B cell (primary cell): ENCODE data around the gene NPAS3.

Experiments
- EZH2 ChIP-seq: IDR thresholded peaks from 2 replicates; pipeline ENCODE4 v1.6.1; 2012; ENCODE audit warnings: borderline replicate concordance, low read depth, mild to moderate bottlenecking, moderate library complexity, low read length; ENCODE audit not compliant: insufficient read depth, poor library complexity, severe bottlenecking
- TF ChIP-seq, protein P1 (sequence below): fragments of 200-600 bp; IDR thresholded peaks from one replicate; pipeline ENCODE4 v1.8.0; 2022; ENCODE audit warnings: antibody characterized with exemption, mild to moderate bottlenecking

DNA sequence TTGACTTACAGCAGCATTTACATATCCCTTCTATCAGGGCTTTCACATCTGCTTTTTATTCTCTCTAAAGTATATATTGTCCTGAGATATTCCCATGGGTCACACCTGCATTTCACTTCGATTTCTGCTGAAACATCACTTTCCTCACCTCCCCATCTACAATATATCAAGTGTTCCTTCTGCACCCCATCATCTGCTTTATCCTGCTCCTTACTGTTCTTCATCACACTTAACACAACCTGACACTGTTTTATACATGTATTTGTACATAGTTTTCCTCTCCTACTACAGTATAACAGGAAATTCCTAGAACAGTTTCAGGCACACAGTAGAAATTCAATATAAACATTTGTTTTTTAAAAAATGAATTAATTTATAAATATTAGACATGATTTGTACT is 809.1 kb downstream of the NPAS3 start:
- no peak for TF ChIP-seq EZH2
- TF ChIP-seq, protein P1, sequence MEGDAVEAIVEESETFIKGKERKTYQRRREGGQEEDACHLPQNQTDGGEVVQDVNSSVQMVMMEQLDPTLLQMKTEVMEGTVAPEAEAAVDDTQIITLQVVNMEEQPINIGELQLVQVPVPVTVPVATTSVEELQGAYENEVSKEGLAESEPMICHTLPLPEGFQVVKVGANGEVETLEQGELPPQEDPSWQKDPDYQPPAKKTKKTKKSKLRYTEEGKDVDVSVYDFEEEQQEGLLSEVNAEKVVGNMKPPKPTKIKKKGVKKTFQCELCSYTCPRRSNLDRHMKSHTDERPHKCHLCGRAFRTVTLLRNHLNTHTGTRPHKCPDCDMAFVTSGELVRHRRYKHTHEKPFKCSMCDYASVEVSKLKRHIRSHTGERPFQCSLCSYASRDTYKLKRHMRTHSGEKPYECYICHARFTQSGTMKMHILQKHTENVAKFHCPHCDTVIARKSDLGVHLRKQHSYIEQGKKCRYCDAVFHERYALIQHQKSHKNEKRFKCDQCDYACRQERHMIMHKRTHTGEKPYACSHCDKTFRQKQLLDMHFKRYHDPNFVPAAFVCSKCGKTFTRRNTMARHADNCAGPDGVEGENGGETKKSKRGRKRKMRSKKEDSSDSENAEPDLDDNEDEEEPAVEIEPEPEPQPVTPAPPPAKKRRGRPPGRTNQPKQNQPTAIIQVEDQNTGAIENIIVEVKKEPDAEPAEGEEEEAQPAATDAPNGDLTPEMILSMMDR: no peak
